OCI-LY3 (cell line): ENCODE measurements around the gene COG1.

Experiments
- H2AFZ ChIP-seq: fragments of 200-600, 300-600 bp; shearing (Covaris generic); 2 replicates; pipeline ENCODE4 v1.6.0; 2014; ENCODE audit warnings: antibody characterized with exemption, low read depth, low read length
- H3K27ac ChIP-seq: fragments of 200-600, 300-600 bp; sonication (generic); 2 replicates; pipeline ENCODE4 v1.5.1; 2014; ENCODE audit warnings: mild to moderate bottlenecking, low read length, moderate library complexity, mixed read lengths
- H3K27me3 ChIP-seq: fragments of 200-600, 300-600 bp; sonication (generic); 2 replicates; pipeline ENCODE4 v1.6.1; 2014; ENCODE audit warnings: low read depth, low read length, mixed read lengths
- H3K36me3 ChIP-seq: fragments of 200-600, 300-600 bp; sonication (generic); replicated peaks from 2 replicates; pipeline ENCODE3; 2014; ENCODE audit warnings: low read depth, low read length, mixed read lengths
- H3K4me1 ChIP-seq: fragments of 300-600, 200-600 bp; sonication (generic); 2 replicates; pipeline ENCODE4 v1.6.1; 2014; ENCODE audit warnings: low read length, mixed read lengths
- H3K4me2 ChIP-seq: fragments of 200-600, 300-600 bp; sonication (generic); 2 replicates; pipeline ENCODE4 v1.6.1; 2014; ENCODE audit warnings: low read length, mixed read lengths
- H3K4me3 ChIP-seq: fragments of 300-600, 200-600 bp; sonication (generic); 2 replicates; pipeline ENCODE4 v1.5.1; 2014; ENCODE audit warnings: antibody characterized with exemption, mild to moderate bottlenecking, low read length, moderate library complexity
- H3K79me2 ChIP-seq: fragments of 300-600, 200-600 bp; shearing (Covaris generic); 2 replicates; pipeline ENCODE4 v1.6.1; 2014; ENCODE audit warnings: mild to moderate bottlenecking, low read length, mixed read lengths
- H3K9ac ChIP-seq: fragments of 300-600, 200-600 bp; shearing (Covaris generic); 2 replicates; pipeline ENCODE4 v1.6.0; 2014; ENCODE audit warnings: mild to moderate bottlenecking, low read length, moderate library complexity
- H3K9me3 ChIP-seq: fragments of 200-600, 300-600 bp; shearing (Covaris generic); 2 replicates; pipeline ENCODE4 v1.6.1; 2014; ENCODE audit warnings: low read length, mixed read lengths; ENCODE audit not compliant: insufficient read depth
- H4K20me1 ChIP-seq: fragments of 200-600, 300-600 bp; sonication (generic); 2 replicates; pipeline ENCODE4 v1.6.1; 2016; ENCODE audit warnings: low read length, mixed read lengths; ENCODE audit not compliant: insufficient read depth
- CTCF ChIP-seq: fragments of 200-600, 300-600 bp; sonication (generic); IDR thresholded peaks from 2 replicates; pipeline ENCODE4 v1.5.1; 2014; ENCODE audit warnings: antibody characterized with exemption, low read length, low read depth
- EZH2phosphoT487 ChIP-seq: fragments of 200-600 bp; shearing (Covaris generic); IDR thresholded peaks from 2 replicates; pipeline ENCODE4 v1.6.1; 2018; ENCODE audit warnings: antibody characterized with exemption, mixed run types, low read depth

The COG1 gene

DNA sequence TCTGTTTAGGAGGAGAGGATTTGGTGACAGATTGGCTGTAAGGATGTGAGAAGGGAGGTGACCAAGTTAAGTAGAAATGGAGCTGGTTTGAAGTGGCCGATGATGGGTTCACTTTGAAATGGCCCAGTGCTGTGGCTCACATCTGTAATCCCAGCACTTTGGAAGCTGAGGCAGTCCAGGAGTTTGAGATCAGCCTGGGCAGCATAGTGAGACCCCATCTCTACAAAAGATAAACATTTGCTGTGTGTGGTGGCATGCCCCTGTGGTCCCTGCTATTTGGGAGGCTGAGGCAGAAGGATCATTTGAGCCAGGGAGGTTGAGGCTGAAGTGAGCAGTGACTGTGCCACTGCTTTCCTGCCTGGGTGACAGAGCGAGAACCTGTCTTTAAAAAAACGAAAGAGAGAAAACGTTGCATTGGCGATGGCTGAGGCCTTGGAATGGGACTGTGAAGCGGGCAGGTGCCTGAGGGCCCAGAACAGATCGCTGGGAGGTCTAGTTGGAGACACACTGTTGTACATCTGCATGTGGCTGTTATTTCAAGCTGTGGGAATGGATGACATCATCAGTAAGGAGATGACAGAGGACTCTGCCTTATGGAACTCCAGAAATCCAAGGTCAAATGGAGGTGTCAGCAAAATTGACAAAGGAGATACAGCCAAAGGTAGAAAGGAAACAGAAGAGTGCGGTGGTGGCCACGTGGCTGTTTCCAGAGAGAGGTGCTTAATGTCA, 5.5 kb downstream of the COG1 start:
- no peaks in the 10 kb centered on the region for H3K9me3 ChIP-seq
- no peak overlapping the region for H2AFZ ChIP-seq
- peaks cover 56% of the 10 kb centered on the region for H3K36me3 ChIP-seq
- H3K4me1 ChIP-seq, result peaks cover 11% of the 10 kb centered on the region
- peaks cover 6% of the 10 kb centered on the region for H3K79me2 ChIP-seq
- H3K27ac ChIP-seq, result no peak overlapping the region
- H3K4me2 ChIP-seq, result no peak overlapping the region
- H3K27me3 ChIP-seq, result no peaks in the 10 kb centered on the region
- no peak overlapping the region for H3K4me3 ChIP-seq
- H3K9ac ChIP-seq, result no peak overlapping the region
- no peak for TF ChIP-seq EZH2phosphoT487
- no peak for TF ChIP-seq CTCF
- no peaks in the 10 kb centered on the region for H4K20me1 ChIP-seq

DNA sequence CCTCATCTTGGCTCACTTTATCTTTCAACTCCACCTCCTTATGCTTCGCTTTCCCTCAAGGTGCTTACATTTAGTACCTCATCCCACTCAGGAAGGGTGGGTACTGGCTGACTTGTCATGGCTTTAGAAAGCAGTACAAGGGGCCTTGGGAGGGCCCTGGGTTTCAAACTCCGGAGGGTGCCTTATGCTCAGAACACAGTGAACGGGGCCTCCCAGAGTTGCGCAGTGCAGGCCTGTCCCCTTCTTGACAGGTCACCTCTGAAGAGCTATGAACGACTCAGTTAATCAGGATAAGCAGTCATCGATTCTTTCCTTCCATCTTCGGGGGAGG, 6.0 kb downstream of the COG1 start:
- H3K36me3 ChIP-seq, result peaks cover 61% of the 10 kb centered on the region
- H3K9ac ChIP-seq, result no peak overlapping the region
- H3K4me2 ChIP-seq, result no peak overlapping the region
- H3K27ac ChIP-seq, result no peak overlapping the region
- TF ChIP-seq CTCF (no peak), EZH2phosphoT487 (no peak)
- peaks cover under 1% of the 10 kb centered on the region; the same call in 1 of the 2 replicates for H3K79me2 ChIP-seq
- H3K27me3 ChIP-seq, result no peaks in the 10 kb centered on the region
- no peaks in the 10 kb centered on the region for H4K20me1 ChIP-seq
- H3K4me1 ChIP-seq, result peaks cover 6% of the 10 kb centered on the region
- H3K9me3 ChIP-seq, result no peaks in the 10 kb centered on the region
- no peak overlapping the region for H3K4me3 ChIP-seq
- H2AFZ ChIP-seq, result no peak overlapping the region

- TF ChIP-seq CTCF (no peak), EZH2phosphoT487 (no peak)
- Histone ChIP-seq H3K36me3 (peaks cover 65% of the 10 kb centered on the region), H3K9me3 (no peaks in the 10 kb centered on the region), H3K27me3 (no peaks in the 10 kb centered on the region), H3K79me2 (no peaks in the 10 kb centered on the region), H3K4me2 (no peak overlapping the region), H3K4me3 (no peak overlapping the region), H3K27ac (no peak overlapping the region), H3K9ac (no peak overlapping the region), H3K4me1 (peaks cover under 1% of the 10 kb centered on the region; the same call in 1 of the 2 replicates), H2AFZ (no peak overlapping the region), H4K20me1 (no peaks in the 10 kb centered on the region)
These were observed 7.0 kb downstream of the COG1 start for GRCh38 chr17:73199751-73200317.

GRCh38 chr17:73200476-73200875, 7.6 kb downstream of the COG1 start:
- TF ChIP-seq EZH2phosphoT487 (no peak), CTCF (no peak)
- Histone ChIP-seq H3K4me2 (no peak overlapping the region), H4K20me1 (no peaks in the 10 kb centered on the region), H3K36me3 (peaks cover 70% of the 10 kb centered on the region), H3K4me1 (no peaks in the 10 kb centered on the region), H3K9me3 (no peaks in the 10 kb centered on the region), H3K27ac (no peak overlapping the region), H2AFZ (no peak overlapping the region), H3K4me3 (no peak overlapping the region), H3K79me2 (no peaks in the 10 kb centered on the region), H3K27me3 (no peaks in the 10 kb centered on the region), H3K9ac (no peak overlapping the region)
